NCI-H1417 treated with DMSO at 0.1 percent for 48 hours (cell line): ENCODE data around the gene PLG.
"Not testable (repeated sequence)": the region's sequence is repeated elsewhere in the genome, so short reads cannot be mapped to it uniquely, and the experiment has no call there.

Experiments used
- DNase-seq: peaks from one replicate; lab custom pipeline; 2025; lab: John Stamatoyannopoulos, UW

Gene PLG

GRCh38 chr6:160704688-160705087 lies 2.6 kb downstream of the PLG start:
- not testable (repeated sequence) for DNase-seq

- not testable (repeated sequence) for DNase-seq
Observed at GRCh38 chr6:160708993-160709392, 6.9 kb downstream of the PLG start.

GRCh38 chr6:160714731-160715316 lies 12.8 kb downstream of the PLG start:
- no peak for DNase-seq

- DNase-seq: no peak
Observed at GRCh38 chr6:160730911-160731310, 28.9 kb downstream of the PLG start.

- DNase-seq: peak; percentile 9
Observed at GRCh38 chr6:160733050-160733646, 31.1 kb downstream of the PLG start.

GRCh38 chr6:160734627-160735026 lies 32.6 kb downstream of the PLG start:
- no peak for DNase-seq

GRCh38 chr6:160735523-160735922 lies 33.5 kb downstream of the PLG start:
- DNase-seq: no peak

GRCh38 chr6:160737934-160738333 lies 35.9 kb downstream of the PLG start:
- no peak for DNase-seq

GRCh38 chr6:160739955-160740354 lies 37.9 kb downstream of the PLG start:
- no peak for DNase-seq

- not testable (repeated sequence) for DNase-seq
Observed at GRCh38 chr6:160741012-160741411, 39.0 kb downstream of the PLG start.

GRCh38 chr6:160742090-160742489 lies 40.0 kb downstream of the PLG start:
- no peak for DNase-seq

- DNase-seq: no peak
Observed at GRCh38 chr6:160750276-160750689, 48.2 kb downstream of the PLG start.

GRCh38 chr6:160753211-160753610 lies 51.2 kb downstream of the PLG start:
- DNase-seq: not testable (repeated sequence)

GRCh38 chr6:160755165-160755564 lies 53.1 kb downstream of the PLG start:
- DNase-seq: no peak

- no peak for DNase-seq
Observed at GRCh38 chr6:160756021-160756420, 54.0 kb downstream of the PLG start.

GRCh38 chr6:160756871-160757270 lies 54.8 kb downstream of the PLG start:
- no peak for DNase-seq

GRCh38 chr6:160764847-160765246 lies 62.8 kb downstream of the PLG start:
- no peak for DNase-seq

GRCh38 chr6:160765412-160765811 lies 63.4 kb downstream of the PLG start:
- DNase-seq: no peak

GRCh38 chr6:160766657-160766988 lies 64.6 kb downstream of the PLG start:
- DNase-seq: no peak

GRCh38 chr6:160766989-160767646 lies 65.1 kb downstream of the PLG start:
- DNase-seq: peak; percentile 46

- DNase-seq: no peak
Observed at GRCh38 chr6:160767647-160768019, 65.6 kb downstream of the PLG start.

- DNase-seq: no peak
Observed at GRCh38 chr6:160768101-160768500, 66.1 kb downstream of the PLG start.

GRCh38 chr6:160774399-160774798 lies 72.4 kb downstream of the PLG start:
- no peak for DNase-seq
